ENCODE measurements around the gene KRT222.

Gene KRT222

DNA sequence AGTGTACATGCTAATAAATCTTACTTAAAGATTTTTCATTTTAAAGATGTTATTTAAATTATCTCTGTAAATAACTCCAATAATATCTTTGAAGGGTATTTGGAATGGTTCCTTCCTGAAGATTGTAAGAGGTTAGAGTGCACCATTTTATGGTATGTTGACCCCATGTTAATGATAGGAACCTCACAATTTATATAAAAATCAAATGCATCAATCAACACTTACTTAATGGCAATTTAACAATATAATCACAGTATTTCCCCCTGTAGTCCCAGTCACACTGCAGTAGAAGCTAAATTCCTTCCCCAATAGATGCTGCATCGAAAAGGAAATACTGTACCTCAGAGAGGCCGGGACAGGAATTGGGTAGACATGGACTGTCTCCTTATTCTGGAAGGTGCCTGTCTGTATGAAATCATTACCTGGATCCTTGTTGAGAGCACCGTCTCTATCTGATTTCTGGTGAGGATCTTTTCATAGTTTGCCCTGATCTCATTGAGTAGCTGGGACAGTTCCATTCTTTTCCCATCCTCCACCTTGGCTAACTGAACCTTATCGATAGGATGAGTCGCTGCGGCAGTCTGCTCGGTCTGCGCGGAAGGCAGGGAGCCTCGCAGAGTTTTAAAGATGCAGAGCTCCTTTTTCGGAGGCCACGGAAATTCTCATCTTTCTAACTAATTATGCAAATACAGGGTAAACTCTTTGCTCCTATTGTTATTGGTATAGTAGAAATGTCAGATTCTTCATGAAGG lies at the start of gene KRT222:
Gene KRT222, minus strand, starts transcription at position 596 of the 752 bp plus-strand sequence. Its CDS starts 78 bp downstream, at position 518.
- DNase-seq, result no peak

DNA sequence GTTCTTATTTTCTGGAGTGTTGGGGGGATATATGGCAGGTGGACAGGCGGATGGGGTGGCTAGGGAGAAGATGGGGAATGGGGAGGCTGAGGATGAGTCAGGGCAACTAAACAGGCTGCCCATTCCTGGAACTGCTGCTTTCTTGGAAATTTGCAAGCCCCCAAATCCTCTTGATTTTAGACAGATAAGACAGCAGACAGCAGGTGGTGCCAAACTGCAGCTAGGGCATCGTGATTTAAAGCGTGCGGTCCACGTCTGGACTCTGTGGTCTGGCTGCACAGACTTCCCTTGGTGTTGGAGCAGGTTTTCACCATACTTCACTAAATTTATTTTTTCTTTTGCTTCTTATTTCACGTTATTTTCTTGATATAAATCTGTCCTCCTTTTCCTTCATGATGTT lies 49.5 kb upstream of the KRT222 start:
- DNase-seq, result no peak

DNA sequence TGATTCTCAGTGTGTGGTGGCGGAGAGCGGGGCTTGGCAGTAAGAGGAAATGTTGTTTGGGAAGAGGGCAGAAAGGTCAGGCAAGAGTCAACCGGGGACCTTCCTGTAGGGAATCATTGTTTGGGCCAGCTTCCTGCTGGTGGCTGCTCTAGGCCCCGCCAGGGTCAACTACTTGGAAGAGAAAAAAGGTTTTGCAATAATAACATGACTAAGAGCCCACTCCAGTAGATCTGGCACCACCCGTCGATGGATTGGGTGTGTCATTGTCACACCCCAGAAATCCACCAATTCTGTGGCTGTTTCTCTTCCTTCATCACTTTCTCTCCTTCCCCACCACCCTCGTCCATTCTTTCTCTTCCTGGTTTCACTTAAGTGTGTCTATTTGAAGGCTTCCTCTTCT lies 42.8 kb upstream of the KRT222 start:
- no peak for DNase-seq

DNA sequence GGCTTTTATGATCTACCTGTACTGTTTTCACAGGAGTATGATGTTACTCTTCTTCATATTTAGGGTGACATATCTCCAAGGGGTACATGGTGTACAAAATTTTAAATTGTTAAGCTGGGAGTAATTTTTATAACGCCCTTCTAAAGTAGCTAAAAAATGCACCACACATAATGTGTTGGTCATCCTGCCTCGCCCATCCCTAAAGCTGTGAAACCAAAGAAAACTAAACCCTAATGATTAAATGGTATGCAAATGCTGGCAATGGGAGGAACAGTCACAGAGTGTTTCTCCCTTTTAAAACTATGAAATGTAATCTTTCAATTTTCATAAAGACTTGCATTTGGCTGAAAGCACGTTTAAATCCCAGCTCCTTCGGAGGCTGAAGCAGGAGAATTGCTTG lies 40.6 kb upstream of the KRT222 start:
- DNase-seq, result no peak

DNA sequence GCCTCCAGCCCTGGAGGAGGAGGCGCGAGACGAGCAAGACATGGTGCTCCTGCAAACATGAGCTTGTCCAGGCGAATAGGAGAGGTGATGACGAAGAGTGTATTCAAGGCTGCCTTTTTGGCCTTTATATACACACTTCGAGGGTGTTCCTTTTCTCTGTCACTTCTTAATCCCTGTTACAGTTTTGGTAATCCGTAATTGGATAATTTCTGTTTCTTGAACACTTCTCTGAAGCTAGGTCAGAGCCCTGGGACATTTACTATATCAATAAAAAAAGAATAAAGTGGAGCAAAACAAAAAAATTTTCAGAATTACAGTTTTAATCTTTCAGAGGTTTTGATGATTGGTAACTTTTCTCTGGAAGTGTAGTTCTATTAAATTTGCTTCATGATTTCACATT lies 38.7 kb upstream of the KRT222 start, which contains the start of gene KRT24:
Gene KRT24, minus strand, starts transcription at position 101 of the 400 bp plus-strand sequence. Its CDS starts 59 bp downstream, at position 42.
- DNase-seq, result no peak

DNA sequence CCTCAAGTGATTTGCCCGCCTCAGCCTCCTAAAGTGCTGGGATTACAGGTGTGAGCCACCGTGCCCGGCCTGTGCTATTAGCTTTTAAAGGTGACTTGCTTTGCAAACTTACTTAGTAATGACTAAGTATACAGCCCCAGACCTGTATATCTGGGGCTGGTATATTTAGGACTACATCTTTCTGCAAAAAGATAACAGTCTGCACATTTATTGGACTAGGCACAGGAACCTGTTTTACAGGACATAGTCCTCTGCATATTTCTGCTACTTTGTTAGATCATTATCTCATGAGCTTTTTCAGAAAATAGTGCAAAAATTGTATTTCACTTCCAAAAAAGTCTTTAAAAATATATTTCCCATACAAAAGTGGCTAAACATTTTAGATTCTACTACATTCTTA lies 37.3 kb upstream of the KRT222 start:
- no peak for DNase-seq

DNA sequence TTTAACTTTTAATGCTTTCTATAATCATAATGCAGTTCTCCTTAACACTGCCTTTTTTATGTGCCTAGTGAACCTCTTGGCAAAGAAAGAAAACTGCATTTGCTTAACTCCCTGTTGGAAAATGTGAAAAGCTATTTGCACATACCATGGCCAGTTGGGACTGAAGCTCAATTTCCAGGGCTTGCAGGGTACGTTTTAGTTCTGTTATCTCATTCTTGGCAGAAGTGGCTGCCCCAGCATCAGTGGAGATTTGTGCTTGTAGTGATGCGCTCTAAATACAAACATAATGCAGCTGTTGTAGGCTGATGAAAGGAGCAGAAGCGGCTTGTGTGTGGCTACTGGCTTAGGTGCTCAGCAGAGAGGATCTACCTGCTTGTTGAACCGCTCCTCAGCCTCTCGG lies 34.9 kb upstream of the KRT222 start:
- DNase-seq, result no peak

DNA sequence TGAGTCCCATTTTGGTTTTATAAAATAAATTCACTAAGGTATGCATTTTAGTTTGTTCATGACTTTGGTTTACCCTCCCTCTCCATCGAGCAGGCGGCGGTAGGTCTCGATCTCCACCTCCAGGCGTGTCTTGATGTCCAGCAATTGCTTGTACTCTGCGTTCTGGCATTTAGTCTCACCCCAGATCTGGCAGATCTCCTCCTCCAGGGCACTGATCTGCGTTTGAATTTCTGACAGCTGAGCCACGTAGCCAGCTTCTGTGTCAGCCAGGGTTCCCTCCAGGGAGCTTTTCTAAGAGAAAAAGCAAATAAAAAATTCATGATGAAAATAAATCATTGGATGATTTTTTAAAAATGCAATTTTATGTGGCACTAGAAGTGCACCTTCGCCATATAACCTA lies 34.4 kb upstream of the KRT222 start:
- no peak for DNase-seq

DNA sequence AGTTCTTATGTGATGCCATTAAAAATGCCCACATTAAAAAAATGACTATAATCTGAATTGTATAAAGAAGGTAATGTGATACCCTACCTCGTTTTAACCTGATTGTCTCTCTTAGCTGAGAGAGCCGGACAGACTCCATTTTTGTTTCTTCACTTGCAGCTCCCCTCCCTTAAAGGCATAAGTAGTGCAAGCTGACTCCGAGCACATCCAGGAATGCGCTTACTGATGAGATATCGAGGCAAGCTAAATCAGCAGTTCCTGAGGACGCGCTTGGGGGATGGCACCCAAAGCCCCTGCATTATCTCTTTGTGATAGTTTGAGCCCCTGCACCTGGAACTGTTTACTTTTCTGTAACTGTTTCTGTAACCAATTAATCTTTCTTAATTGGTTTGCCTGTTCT lies 32.3 kb upstream of the KRT222 start:
- no peak for DNase-seq

DNA sequence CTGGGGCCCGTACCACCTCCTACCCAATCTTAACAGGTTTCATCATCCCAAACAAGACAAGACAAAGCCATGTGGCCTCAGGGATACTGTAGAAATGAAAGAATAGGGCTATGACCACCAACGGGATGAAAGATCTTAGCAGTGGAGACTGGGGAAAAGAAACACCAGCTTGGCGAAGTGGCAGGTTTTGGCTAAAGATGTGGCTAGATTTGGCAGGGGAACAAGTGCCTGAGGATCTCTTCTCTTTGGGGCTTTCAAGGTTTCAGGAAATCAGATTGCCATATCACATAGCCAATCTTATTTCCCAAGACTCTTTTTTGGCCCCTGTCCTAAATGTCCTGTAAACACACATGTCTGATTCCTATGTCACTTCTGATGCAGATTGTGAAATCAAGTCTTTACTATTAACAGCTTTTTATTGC lies 31.7 kb upstream of the KRT222 start:
- DNase-seq, result no peak

DNA sequence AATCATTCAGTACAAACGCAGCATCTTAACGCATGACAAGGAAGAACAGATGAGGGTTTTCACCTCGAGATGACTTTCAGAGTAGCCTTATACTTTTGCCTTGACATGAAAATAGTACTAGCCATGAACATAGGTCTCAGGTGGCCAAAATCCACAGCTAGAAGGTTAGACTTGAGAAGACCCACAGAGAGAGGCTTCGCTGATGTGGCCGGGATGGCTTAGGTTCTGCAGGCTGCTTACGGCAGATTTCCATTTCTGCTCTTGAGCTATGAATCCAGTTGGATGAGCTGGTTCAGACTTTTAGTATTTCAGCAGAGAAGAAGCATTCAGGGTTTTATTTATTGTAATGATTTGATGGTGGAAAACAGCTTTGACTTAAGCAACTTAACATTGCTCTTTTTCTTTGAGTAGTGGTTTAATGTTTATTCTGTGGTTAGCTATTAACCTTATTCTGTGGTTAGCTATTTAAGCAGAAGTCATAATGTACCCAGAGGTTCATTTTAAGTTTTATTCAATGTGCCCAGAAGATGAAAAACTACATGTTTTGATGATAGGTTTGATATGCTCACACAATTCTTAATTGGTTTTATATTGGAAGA lies 31.0 kb upstream of the KRT222 start:
- DNase-seq, result no peak

DNA sequence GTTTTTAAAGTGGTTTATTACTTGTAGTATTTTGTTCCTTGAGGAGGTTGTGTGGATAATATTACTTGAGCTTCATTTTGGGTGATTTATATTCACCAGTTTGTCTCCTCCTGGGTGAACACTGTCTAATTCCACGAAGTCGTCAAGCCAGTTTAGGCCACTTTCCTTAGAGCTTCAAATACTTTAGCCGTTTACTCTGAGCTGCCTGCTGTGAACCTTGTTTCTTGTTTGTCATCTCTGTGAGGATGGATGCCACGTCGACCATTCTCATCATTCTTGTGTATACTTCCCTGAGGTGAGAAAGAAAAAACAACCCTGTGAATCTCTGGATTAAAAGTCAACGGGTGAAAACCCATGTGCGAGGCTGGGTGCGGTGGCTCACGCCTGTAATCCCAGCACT lies 29.6 kb upstream of the KRT222 start:
- DNase-seq, result no peak

DNA sequence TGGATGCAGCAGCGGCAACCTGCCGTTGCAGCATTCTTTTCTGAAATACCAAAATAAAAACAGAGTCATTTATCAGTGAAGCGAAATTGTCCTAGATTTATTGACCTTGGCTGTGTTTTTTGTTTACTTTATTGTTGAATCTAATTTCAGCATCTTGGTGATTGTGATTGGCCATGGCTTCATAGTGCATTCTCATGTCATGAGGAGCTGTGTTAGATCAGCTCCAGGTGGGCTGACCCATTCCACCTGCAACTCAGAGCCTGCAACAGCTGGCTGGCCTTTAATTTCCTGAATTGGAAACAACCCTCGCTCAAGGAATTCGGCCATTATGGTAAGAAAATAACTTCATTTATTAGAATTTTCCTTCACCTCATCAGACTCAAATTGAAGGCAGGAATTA lies 22.1 kb upstream of the KRT222 start:
- DNase-seq, result no peak

DNA sequence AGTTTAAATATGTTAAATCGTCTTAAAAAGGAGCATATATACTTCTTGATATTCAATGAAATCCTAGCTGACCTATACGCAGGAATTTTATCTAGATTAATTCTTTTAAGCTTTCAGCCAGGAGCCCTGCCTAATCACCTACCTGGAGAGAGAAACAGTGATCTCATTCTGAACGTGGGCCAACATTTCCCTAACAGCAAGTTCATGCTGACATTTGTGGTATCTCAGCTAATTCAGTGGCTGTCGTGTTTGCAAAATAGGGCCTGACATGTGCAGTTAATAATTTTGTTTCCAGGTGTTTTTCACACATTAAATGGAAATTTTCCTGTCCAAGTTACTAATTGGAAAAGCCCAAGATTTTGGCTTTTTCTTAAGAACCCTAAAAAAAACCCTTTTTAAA lies 21.2 kb upstream of the KRT222 start:
- DNase-seq, result no peak

DNA sequence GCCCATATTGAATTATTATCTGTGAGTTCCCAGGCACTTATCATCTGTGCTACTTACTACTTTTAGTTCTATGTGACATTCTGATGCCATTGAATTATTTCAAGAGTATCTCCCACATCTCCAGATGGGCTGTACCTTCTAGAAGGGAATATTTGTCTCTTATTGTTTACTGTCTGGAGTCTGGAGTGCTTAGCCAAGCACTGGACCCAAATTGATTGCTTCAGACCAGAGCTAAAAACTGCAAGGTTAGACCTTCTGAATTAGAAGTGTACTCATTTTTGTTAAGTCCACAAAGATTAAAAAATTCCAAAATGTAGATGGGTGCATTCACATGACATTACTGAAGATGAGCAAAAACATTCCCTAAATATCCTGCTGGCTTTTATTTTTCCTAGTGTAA lies 16.0 kb upstream of the KRT222 start:
- no peak for DNase-seq

DNA sequence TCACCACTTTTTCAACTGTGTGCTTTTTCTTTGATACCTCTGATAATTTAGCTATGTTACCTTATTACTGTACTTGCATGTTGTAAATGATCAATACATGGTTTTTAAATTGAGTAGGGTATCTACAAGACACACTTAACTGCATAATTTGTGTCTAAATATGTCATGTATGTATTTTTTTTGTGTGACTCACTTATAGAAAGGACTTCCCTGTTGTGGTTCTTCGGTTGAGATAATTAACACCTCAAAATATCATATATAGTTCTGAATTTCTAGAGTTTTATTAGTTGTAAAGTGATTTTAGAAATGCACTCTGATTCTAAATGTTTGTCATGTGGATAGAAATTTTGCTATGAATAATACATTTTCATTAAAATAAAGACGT lies 14.5 kb upstream of the KRT222 start:
- DNase-seq, result no peak

DNA sequence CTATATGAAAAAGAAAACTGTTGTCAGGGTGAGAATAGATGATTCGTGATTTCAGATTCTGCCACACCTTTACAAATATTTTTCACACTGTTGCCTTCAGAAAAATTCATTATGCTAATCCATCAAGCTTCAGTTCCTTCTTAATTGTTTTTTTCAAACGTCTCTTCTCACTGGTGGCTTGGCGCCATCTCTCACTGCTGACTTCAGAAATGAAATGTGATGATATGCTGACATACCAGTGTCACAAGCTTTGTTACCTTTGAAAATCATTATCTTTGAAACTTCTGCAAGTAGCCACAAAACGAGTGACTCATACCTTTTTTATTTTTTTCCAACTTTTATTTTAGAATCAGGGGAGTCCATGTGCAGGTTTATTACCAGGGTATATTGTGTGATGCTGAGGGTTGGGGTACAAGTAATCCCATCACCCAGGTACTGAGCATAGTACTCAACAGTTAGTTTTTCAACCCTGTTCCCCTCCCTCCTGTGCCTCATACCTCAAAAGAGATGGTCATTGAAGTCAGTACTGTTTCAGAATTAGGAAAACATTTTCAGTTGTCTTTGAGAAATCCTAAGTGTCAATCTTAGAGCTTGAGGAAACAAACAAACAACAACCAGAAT lies 14.0 kb upstream of the KRT222 start:
- no peak for DNase-seq

DNA sequence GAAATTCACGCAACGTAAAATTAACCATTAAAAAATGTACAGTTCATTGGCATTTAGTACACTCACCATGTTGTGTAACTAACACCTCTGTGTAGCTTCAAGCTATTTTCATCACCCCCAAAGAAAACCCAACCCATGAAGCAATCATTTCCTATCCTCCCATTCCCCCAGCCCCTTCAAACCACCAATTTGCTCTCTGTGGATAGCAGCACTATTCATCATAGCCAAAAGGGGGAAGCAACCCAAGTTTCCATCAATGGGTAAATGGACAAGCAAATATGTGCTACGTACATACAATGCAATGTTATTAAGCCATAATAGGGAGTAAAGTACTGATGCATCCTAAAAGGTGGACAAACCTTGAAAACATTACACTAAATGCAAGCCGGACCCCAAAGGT lies 10.9 kb upstream of the KRT222 start:
- peak; percentile 31 for DNase-seq

DNA sequence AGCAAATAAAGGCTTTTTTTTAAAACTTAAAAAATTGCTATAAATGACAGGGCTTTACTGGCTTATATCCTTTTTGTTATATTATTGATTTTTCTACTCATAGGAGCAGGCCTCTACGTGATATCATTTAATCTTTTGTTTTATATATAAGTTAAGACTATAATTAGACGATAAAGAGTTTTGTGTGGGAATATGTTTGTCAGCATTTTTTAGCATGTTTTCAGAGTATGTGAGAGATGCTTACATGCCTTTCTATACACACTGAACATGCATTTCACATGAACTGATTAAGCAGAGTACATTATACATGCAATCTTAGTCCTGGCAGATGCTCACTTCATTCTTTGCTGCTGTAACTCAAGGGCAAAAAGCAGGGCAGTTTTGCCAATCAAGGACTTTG lies 7.7 kb upstream of the KRT222 start:
- no peak for DNase-seq

DNA sequence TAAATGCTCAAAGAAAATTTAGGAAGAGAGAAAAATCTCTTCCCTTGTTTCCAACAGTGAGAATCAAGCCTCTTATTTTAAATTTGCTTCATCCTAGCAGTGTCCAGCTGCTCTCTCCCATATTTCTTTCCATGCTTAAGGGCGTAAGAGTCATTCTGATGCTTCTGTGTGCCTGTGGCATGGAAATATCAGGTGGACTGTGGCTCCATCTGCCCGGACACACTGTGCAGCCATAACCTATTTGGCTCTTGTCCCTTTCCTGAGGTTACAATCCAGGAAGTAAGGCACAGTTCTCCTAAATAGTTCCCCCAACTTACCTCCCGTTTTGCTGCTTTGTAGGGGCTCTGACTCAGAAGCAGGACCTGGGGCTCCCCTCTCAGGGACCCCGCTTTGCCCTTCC lies 6.3 kb upstream of the KRT222 start:
- no peak for DNase-seq

DNA sequence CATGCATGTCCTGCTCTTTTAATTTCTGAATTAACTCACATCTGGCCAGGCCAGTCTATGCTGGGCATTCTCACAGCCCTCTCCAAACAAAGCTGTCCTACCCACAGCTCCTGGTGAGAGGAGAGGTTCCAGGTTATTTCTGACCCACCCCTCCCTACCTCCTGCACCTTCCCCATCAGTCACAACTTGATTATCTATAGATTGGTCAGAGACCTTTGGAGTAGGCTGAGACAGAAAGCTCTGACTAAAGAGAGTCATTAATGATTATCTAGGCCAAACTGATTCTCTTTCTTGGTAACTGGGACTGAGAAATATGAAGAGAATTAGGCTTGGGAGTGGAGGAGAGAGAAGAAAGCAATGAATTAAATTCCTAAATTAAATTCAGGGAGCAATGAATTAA lies 1.4 kb upstream of the KRT222 start:
- no peak for DNase-seq

DNA sequence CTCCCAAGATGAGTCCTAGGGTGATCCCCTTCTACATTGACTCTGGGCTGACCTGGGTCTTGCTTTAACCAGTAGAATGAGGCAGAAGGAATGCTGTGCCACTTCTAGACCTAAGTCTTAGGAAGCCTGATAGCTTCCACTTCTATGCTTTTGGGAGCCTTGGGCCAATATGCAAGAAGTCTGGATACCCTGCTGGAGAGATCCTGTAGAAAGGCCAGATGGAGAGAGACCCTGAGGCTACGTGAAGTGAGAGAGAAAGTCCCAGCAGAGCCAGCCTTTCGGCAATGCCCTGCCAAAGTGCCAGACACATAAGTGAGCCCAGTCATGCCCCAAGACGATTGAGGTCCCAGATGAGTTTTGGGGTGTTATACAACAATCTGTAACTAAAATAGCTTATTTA lies 1.7 kb downstream of the KRT222 start:
- DNase-seq, result no peak

DNA sequence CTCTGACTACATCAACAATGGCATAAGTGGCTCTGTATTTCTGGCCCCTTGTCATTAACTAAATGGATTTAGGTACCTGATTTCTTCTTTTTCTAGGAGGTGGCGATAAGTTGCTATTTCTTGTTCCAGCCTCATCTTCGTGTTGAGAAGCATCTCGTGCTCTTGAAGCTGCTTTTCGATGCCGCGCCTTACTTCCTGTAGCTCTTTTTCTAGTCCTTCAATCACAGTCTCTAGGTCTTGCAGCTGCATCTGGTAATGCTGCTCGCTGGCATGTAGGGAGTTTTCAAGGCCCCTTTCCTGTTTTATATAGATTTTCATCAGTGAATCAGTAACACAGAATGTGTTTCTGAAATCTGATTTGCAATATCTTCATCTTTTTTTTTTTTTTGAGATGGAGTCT lies 5.1 kb downstream of the KRT222 start:
- no peak for DNase-seq

DNA sequence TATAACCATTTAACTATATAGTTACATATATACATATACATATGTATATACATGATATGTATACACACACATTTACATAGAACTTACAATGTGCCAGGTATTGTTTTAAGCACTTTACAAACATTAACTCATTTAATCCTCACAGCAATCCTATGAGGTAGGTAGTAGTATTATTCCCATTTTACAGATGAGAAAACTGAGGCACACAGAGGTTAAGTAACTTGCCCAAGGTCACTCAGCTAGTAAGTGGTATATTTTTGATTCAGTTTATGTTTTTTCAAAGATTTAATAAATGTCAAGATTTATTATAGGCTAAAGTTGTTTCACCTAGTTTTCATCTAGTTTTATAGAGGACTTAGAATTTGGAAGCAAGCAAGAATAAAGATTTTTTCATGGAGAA lies 6.6 kb downstream of the KRT222 start:
- DNase-seq, result no peak

DNA sequence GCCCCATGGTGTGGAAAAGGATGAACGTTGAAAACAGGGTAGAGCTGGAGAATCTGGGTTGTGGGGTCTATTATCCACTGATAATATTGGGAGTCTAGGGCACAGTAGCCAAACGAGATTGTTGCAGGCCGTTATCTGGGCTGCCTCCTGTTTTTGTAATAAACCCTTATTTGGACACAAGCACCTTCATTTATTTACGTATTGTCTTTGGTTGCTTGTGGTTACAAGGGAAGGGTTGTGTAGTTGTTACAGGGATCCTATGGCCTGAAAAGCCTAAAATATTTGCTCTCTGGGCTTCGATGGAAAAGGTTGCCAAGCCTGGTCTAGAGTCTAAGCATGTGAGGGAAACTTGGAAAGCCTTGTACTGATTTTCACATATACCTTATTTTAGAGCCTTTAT lies 13.0 kb downstream of the KRT222 start:
- no peak for DNase-seq

Measured in SIG-M5 (cell line).